GOT3 (cell line): ENCODE measurements around the gene ATP2A3.
A peak's percentile ranks its signal among the peaks of the same experiment; 100 is the strongest.
"Not testable (repeated sequence)": the region's sequence is repeated elsewhere in the genome, so short reads cannot be mapped to it uniquely, and the experiment has no call there.

Experiments used
- DNase-seq: peaks from one replicate; lab custom pipeline; 2025; ENCODE audit warnings: mixed read lengths; lab: John Stamatoyannopoulos, UW

Gene ATP2A3

DNA sequence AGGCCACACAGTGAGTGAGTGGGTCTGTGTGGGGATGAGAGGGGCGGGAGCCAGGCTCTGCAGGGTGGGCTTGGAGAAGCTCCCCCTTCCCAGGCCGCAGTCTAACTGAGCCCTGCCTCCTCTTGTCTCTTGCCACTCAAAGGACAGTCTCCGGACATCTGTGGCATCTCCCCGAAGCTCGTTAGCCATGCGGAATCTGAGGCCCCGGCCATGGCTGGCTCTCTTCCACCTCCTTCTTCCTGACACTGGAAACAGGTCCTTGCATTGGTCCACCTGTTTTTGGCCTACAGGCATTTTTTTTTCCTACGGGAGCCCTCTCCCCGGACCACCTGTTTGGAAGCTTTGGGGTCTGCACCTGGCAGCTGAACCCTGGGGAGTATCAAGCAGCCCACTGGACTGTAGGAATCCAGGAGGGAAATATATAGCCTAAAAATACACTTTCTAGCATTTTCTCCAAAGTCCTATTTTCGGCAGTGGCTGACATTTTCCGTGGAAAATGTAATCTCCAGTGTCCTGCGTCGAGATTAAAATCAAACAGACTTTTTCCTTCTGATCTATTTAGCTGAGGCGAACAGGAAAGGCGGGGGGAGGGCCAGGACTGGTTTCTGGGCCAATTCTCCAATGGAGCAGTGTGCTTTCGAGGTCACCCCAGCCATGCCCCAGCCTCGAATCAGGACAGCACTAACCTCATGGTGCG is 9.1 kb downstream of the ATP2A3 start:
- DNase-seq: no peak

GRCh38 chr17:3954086-3954485 is 10.2 kb downstream of the ATP2A3 start:
- DNase-seq: no peak

DNA sequence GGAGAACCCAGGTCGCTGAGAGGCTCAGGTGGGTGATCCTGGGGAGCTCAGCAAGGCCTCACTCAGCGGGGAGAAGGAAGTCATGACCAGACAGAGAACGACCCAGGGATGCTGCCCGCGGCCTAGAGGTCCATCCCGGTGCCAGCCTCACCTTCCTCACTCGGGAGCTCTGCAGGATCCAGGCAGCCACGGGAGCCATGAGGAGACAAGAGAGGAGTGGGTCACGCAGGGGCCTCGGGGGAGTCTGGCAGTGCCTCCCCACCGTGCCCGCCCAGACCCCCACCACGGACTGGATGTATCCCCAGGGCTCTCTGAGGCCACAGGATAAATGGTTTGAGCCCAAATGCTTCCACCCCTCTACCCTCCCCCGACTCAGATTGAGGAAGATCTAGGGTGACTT is 10.7 kb downstream of the ATP2A3 start:
- no peak for DNase-seq

DNA sequence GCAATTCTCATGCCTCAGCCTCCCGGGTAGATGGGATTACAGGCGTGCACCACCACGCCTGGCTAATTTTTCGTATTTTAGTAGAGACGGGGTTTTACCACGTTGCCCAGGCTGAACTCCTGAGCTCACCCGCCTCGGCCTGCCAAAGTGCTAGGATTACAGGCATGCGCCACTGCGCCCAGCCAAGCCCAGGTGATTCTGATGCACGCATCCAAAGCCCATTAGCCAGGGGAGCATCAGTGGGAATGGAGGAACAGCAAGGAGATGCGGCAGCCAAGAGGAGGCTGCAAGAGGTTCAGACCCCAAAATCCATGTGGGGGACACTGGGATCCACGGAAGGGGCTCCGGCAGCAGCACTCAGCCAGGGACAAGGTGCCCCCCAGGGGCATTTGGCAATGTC is 12.1 kb downstream of the ATP2A3 start:
- no peak for DNase-seq

GRCh38 chr17:3951420-3951819 is 12.8 kb downstream of the ATP2A3 start:
- no peak for DNase-seq

- DNase-seq: no peak
Measured at GRCh38 chr17:3951003-3951402, 13.2 kb downstream of the ATP2A3 start.

DNA sequence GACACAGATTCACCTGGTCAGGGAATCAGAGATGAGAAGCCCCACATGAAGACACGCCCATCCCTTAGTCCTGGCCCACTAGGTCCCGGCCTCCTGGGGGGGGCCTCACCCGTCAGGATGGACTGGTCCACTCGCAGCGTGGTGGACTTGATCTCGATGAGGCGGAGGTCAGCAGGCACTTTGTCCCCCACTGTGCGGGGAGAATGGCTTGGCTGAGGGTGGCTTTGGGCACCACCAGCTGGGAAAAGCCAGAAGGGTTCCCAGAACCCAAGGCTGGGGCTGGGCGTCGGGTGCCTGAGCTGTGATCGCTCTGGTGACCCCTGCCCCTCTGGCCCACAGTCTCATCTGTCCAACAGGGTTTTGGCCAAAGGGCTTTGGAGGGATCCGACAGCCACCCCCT is 13.7 kb downstream of the ATP2A3 start:
- DNase-seq: no peak

DNA sequence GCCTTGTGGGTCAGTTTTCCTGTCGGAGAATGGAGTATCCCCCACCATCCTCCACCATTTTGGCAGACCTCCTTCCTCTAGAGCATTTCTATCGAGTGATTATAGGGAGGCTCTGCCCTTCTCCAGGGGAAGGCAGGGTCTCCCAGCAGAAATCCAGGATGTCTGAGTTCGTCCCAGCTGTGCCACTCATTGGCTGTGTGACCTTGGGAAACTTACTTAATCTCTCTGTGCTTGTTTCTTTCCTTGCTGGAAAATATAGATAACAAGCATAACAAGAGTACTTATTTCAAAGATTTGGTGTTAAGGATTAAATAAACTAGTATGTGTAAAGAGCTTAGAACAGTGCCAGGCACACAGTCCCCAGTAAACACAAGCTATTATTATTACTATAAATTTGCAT is 14.8 kb downstream of the ATP2A3 start:
- DNase-seq: no peak

DNA sequence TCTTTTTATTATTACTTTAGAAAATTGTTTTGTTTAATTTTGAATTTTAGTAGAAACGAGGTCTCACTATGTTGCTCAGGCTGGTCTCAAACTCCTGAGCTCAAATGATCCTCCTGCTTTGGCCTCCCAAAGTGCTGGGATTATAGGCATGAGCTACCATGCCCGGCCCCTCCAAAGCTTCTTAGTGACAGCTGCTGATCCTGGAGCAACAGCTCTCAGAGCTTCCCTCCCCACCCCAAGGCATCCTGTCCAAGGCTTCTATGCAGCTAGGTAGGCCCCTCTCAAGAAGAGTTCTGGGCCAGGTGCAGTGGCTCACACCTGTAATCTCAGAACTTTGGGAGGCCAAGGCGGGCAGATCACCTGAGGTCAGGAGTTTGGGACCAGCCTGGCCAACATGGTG is 15.7 kb downstream of the ATP2A3 start:
- DNase-seq: not testable (repeated sequence)

GRCh38 chr17:3947318-3947810 is 16.9 kb downstream of the ATP2A3 start:
- DNase-seq: no peak

- DNase-seq: no peak
Measured at GRCh38 chr17:3946711-3947235, 17.5 kb downstream of the ATP2A3 start.

GRCh38 chr17:3944485-3945388 is 19.5 kb downstream of the ATP2A3 start:
- peak; percentile 15 for DNase-seq

DNA sequence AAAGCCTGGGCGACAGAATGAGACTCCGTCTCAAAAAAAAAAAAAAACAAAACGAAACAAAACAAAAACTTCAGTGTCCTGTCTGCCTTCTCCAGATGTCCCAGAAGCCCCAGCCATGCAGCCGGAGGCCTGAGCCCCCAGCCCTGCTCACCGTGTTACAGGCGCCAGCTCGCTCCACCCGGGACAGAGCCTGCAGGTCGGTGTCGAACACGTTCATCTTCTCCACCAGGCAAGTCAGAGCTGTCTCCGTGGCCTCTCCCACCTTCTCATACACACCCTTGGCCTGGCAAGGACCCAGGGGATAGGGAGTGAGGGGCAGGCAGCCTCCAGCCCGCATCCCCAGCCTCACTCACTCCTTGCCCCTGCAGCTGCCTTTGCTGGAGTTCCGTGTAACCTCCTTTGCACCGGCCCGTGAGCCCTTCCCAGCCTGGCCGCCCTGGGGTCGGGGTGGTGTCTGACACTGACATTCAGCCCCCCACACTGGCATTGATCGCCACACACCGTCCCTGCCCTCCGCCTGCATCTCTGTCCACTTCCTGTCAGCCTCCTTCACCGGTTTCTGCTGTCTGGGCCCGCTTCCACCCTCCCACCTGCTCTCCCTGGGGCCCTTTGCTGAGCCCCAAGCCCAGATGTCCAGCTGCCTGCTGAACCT is 20.9 kb downstream of the ATP2A3 start:
- no peak for DNase-seq

- DNase-seq: no peak
Measured at GRCh38 chr17:3940965-3941698, 23.1 kb downstream of the ATP2A3 start.

- DNase-seq: no peak
Measured at GRCh38 chr17:3937359-3937758, 26.9 kb downstream of the ATP2A3 start.

- DNase-seq: no peak
Measured at GRCh38 chr17:3935825-3936355, 28.3 kb downstream of the ATP2A3 start.

- DNase-seq: no peak
Measured at GRCh38 chr17:3935140-3935542, 29.1 kb downstream of the ATP2A3 start.

- no peak for DNase-seq
Measured at GRCh38 chr17:3929764-3930163, 34.5 kb downstream of the ATP2A3 start.

- no peak for DNase-seq
Measured at GRCh38 chr17:3929181-3929580, 35.1 kb downstream of the ATP2A3 start.

DNA sequence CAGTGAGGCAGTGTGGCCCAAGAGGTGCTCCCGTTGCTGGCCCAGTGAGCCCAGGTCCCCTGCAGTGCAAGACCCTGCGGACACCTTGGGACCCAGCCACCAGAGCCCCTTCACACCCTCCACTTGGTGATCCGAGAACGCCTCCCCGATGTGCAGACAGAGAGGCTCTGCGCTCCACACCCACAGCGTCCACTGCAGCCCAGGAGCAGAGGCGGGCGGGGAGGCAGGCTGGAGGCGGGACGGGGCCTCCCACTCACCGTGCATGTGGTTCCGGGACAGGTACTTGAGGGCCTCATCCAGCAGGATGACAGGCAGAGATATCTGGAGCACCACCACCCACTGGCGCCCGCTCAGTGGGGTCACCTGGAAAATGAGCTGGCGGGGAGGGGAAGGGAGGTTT is 35.8 kb downstream of the ATP2A3 start:
- no peak for DNase-seq

DNA sequence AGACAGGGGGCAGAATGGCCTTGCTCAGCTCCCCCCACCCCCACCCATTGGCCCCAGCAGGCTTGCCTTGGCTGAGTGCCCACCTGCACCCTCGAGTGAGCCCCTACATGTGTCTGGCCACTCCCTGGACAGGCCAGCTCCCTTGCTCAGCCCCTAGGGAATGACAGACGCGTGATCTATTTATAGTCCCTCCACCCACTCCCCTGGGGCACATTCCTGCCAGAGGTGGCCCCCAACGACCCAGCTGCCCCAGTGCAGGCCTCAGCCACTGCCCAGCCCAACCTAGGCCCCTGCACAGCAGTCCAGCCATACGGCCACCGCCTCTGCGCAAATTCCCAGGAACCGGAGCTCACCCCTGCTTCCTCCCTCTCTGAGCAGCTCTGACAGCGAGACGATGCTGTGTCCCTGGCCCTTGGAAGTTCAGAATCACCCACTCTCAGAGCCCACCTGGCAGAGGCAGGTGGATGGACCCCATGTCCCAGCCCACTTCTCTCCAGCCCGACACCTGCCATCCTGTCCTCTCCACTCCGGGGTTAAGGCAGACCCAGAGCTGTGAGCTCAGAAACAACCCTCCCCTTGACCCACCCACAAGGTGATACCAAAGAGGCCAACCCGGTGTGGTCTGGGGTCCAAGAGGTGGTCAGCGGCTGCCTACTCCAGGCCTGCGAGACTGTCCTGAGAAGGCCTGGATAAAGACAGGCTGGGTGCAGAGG is 36.5 kb downstream of the ATP2A3 start:
- no peak for DNase-seq
